ENCODE results near the gene KRT23.
A peak's percentile ranks its signal among the peaks of the same experiment; 100 is the strongest.

Gene KRT23

DNA sequence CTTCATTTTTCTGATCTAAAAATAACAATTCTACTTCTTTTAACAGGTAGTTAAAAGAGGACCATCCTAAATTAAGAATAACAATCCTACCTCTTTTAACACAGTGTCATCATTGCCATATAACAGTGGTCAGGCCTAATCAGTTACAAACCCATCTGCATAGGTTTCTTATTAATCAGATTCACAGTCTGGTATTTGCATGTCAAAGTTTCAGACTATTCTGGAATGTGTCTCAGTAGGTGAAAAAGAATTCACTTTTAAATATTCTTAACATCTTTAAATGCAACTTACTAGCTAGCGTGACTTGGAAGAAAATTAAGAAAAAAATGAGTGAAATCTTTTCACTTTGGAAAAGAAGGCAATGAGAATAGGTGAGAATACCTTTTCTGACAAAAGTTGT is 63.6 kb downstream of the KRT23 start:
- no peaks in the 10 kb centered on the region for H3K36me3 ChIP-seq (ENCODE audit: insufficient read depth, low read length)
- no peak overlapping the region for H3K4me3 ChIP-seq (ENCODE audit: low read length, poor library complexity, severe bottlenecking)
- no peak overlapping the region for H3K4me2 ChIP-seq (ENCODE audit: low read depth, low read length, poor library complexity, severe bottlenecking)
- H3K4me1 ChIP-seq (ENCODE audit: insufficient read depth, low read length, poor library complexity, severe bottlenecking): no peaks in the 10 kb centered on the region
- H3F3A ChIP-seq (ENCODE audit: low read depth): no peaks in the 10 kb centered on the region; the same call in 1 of the 2 replicates
- TF ChIP-seq, protein P1, sequence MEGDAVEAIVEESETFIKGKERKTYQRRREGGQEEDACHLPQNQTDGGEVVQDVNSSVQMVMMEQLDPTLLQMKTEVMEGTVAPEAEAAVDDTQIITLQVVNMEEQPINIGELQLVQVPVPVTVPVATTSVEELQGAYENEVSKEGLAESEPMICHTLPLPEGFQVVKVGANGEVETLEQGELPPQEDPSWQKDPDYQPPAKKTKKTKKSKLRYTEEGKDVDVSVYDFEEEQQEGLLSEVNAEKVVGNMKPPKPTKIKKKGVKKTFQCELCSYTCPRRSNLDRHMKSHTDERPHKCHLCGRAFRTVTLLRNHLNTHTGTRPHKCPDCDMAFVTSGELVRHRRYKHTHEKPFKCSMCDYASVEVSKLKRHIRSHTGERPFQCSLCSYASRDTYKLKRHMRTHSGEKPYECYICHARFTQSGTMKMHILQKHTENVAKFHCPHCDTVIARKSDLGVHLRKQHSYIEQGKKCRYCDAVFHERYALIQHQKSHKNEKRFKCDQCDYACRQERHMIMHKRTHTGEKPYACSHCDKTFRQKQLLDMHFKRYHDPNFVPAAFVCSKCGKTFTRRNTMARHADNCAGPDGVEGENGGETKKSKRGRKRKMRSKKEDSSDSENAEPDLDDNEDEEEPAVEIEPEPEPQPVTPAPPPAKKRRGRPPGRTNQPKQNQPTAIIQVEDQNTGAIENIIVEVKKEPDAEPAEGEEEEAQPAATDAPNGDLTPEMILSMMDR (conservative IDR thresholded peaks at IDR 0.05; ENCODE audit: low read length): no peak
- no peak for TF ChIP-seq EZH2phosphoT487 (IDR thresholded peaks at IDR 0.05; ENCODE audit: borderline replicate concordance)
- no peaks in the 10 kb centered on the region for H3K79me2 ChIP-seq (ENCODE audit: insufficient read depth, low read length)
- H3K9me3 ChIP-seq (ENCODE audit: insufficient read depth, low read depth, low read length): no peaks in the 10 kb centered on the region
- H4K20me1 ChIP-seq (ENCODE audit: insufficient read depth, low read length, poor library complexity, severe bottlenecking): no peaks in the 10 kb centered on the region
- no peaks in the 10 kb centered on the region for H3K9me2 ChIP-seq (replicated peaks; ENCODE audit: low read depth, low read length)
- no peak overlapping the region for H3K9ac ChIP-seq (ENCODE audit: low read depth, low read length, poor library complexity, severe bottlenecking)
- peaks cover 3% of the 10 kb centered on the region for H3K27me3 ChIP-seq (ENCODE audit: insufficient read depth, low read length, poor library complexity, severe bottlenecking)
- no peak overlapping the region for H2AFZ ChIP-seq (ENCODE audit: low read length)

DNA sequence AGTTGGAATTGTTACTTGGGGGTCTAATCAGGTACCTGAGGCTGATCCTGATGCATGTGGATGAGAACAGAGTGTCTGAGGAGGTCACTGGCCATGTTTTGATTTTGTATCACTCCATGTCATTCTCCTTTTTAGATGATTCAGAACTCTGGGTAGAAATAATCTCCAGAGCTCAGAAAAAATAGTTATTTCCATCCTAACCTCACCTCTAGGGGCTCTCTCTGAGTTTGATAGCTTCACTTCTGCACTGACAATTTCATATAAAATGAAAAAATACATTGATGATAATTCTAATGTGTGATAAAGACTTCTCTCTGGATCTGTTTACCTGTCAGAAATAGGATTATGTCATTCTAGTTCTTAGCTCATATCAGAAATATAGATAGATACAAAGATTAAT is 64.2 kb downstream of the KRT23 start:
- H3K79me2 ChIP-seq (ENCODE audit: insufficient read depth, low read length): no peaks in the 10 kb centered on the region
- TF ChIP-seq EZH2phosphoT487 (IDR thresholded peaks at IDR 0.05; ENCODE audit: borderline replicate concordance): no peak
- TF ChIP-seq, protein P1 (conservative IDR thresholded peaks at IDR 0.05; ENCODE audit: low read length): peak; percentile 42
- no peak overlapping the region for H3K4me2 ChIP-seq (ENCODE audit: low read depth, low read length, poor library complexity, severe bottlenecking)
- H3K9ac ChIP-seq (ENCODE audit: low read depth, low read length, poor library complexity, severe bottlenecking): no peak overlapping the region
- H3K4me1 ChIP-seq (ENCODE audit: insufficient read depth, low read length, poor library complexity, severe bottlenecking): no peaks in the 10 kb centered on the region
- no peaks in the 10 kb centered on the region for H3K9me3 ChIP-seq (ENCODE audit: insufficient read depth, low read depth, low read length)
- H2AFZ ChIP-seq (ENCODE audit: low read length): no peak overlapping the region
- H3K9me2 ChIP-seq (replicated peaks; ENCODE audit: low read depth, low read length): no peaks in the 10 kb centered on the region
- no peaks in the 10 kb centered on the region for H4K20me1 ChIP-seq (ENCODE audit: insufficient read depth, low read length, poor library complexity, severe bottlenecking)
- no peak overlapping the region for H3K4me3 ChIP-seq (ENCODE audit: low read length, poor library complexity, severe bottlenecking)
- peaks cover 3% of the 10 kb centered on the region for H3K27me3 ChIP-seq (ENCODE audit: insufficient read depth, low read length, poor library complexity, severe bottlenecking)
- H3F3A ChIP-seq (ENCODE audit: low read depth): no peaks in the 10 kb centered on the region; the same call in 1 of the 2 replicates
- H3K36me3 ChIP-seq (ENCODE audit: insufficient read depth, low read length): no peaks in the 10 kb centered on the region
